ENCODE data around the gene ZNF532.

Gene ZNF532

DNA sequence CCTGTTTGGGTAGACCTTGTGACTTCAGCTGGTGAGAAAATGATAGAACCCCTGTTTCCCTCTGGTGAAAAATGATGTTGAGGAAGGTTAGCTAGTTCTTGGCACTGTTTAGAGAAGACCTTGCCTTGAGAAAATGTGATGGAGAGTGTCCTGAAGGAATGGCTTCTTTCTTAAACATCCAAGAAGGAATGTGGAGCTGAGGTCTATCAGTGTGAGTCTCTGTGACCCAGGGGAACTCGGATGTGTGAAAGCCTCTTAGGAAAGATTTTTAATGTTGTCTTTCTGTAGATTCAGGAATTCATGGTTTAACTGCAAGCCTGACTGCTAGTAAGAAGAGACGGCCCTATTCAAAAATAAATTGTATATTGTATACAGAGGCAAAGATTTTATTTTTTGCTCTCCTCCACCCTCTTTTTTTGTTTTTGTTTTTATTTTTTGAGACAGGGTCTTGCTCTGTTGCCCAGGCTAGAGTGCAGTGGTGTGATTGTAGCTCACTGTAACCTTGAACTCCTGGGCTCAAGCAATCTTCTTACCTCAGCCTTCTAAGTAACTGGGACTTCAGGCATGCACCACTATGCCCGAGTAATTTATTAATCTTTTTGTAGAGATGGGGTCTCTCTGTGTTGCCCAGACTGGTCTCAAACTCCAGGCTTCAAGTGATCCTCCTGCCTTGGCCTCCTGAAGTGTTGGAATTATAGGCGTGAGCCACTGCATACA, 87.5 kb downstream of the ZNF532 start:
- FAIRE-seq = no peak

DNA sequence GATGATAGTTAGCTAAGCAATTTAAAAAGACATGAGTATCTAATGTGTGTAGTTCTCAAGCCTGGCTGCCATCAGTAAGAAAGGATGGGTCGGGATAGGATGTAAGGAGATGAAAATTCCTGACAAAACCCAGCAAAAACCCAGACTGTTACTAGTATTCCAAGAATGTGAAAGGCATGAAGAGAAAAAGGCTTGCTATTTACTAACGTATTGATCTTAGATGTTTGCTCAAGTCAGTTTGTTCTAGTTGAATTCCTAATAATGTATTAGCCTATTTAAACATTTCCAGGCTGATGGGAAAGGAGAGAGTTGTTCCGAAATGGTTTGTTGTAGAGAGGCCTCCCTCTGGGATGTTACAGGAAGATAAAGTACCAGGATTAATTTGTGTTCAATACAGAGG, 88.2 kb downstream of the ZNF532 start:
- no peak for FAIRE-seq

DNA sequence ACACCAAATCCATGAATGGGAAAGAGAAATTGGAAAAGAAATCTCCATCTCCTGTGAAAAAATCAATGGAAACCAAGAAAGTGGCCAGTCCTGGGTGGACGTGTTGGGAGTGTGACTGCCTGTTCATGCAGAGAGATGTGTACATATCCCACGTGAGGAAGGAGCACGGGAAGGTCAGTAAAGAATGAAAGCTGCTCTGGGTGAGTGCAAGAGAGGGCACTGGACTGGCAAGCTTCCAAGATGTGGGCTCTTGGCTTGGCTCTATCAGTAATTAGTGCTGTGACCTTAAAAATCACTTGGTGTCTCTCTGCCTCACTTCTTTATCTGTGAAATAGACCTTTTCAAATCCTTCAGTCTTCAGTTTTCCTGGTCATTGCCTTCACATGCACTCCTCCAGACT, 89.0 kb downstream of the ZNF532 start:
- no peak for FAIRE-seq

DNA sequence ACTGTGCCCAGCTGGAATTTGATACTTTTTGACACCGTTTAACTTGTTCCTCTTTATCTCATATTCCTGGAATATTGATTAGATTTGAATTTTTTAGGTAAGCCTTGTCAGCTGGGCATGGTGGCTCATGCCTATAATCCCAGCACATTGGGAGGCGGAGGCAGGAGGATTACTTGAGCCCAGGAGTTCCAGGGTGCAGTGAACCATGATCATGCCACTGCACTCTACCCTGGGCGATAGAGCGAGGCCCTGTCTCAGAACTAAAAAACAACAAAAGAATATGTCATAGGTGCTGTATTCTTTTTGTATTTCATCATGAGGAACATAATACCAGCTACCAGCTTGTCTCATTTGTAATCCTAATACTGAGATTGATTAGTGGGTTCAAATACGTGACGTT, 90.3 kb downstream of the ZNF532 start:
- FAIRE-seq = no peak

DNA sequence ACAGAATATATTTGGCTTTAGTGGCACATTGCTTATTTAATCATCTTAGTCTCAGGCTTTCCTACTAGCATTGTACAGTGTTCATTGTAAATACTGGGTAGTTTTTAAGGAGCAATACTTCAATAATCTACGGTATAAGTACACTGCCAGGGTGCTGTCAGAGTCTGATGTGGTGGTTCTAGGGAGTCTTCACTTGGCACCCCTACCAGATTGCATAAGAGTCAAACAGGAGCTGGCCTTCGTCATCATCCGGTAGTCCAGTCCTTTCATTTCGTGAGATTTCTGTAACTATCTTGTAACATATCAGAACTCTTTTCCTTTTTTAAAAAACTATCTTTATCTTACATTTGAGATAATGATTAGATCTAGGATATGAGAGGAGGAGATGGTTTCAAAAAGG, 91.1 kb downstream of the ZNF532 start:
- no peak for FAIRE-seq

DNA sequence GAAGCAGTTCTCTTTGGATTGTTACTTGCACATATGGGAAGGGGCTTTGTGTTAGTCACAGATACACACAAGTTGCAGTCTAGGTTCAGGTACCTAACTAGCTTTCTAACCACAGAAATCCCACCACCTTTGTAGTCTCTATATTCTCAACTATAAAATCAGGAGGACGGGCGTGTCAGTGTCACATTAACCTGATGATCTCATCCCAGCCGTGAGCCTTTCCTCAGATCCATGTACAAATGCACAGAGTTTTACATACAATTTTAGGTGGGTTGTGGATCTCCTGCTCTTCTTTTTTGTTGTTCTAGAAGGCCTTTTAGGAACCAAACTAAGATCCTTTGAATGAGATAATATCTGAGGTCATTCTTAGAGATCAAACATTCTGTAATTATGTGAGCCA, 94.0 kb downstream of the ZNF532 start:
- no peak for FAIRE-seq

DNA sequence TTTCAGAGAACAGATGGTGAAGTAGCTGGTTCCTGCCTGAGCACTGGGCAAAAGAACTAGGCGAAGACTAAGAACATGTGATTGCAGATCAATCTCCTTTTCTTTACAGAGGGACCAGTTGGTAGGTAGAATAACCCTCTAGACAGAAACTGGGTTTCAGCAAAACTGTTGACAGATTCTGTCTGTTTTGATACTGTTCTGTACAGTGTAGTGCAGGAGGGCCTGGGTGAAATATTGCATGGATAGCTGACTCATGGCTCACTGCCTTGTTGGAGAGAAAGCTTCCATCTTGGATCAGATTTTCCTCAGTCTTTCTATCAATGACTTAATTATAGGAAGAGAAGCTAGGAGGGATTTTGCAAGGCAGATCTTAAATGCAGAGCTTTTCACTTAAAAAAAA, 95.8 kb downstream of the ZNF532 start:
- FAIRE-seq = no peak

DNA sequence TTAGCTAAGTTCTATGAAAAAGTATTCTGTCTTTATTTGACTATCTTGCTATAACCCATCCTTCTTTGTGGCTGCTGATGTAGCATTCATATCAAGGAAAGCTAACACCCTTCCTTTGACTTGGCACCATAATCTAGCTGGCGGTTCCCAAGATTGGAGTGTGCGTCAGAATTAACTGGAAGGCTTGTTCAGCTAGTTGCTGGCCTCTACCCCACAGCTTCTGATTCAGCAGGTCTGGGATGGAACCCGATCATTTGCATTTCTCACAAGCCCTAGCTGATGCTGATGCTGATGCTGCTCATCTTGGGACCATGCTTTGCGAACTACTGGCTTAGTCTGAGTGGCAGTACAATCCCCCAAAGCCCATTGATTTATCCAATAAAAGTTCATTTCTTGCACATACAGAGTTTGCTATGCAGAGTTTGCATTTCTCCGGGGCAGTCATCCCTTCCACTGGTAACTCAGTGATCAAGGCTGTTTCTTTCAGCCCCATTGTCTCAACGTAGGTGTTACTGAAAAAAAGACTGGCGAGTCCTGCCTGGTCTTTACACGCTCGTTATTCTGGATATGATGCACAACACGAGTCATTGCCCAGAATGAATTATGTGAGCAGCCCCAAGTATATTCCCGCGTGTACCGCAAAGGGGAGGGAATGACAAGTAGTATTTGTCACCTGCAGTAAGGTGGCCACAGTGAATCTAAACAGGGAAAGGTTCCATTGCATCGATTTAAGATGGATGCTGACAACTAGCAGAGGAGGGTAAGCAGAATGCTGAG, 96.5 kb downstream of the ZNF532 start:
- FAIRE-seq = no peak

DNA sequence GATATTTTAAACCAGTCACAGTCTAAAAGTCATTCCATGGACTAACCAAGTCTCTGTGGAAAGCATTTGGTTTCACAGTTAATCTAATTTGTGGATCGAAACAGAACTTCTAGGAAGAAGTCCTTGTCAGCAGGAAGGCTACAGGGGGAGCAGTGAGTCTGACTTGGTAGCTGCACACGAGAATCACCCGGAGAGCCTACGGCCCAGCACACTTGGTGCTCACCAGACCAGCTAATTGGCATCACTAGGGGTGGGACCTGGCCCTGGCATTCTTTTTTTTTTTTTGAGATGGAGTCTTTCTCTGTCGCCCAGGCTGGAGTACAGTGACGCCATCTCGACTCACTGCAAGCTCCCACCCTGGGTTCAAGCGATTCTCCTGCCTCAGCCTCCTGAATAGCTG, 97.7 kb downstream of the ZNF532 start:
- FAIRE-seq = no peak

DNA sequence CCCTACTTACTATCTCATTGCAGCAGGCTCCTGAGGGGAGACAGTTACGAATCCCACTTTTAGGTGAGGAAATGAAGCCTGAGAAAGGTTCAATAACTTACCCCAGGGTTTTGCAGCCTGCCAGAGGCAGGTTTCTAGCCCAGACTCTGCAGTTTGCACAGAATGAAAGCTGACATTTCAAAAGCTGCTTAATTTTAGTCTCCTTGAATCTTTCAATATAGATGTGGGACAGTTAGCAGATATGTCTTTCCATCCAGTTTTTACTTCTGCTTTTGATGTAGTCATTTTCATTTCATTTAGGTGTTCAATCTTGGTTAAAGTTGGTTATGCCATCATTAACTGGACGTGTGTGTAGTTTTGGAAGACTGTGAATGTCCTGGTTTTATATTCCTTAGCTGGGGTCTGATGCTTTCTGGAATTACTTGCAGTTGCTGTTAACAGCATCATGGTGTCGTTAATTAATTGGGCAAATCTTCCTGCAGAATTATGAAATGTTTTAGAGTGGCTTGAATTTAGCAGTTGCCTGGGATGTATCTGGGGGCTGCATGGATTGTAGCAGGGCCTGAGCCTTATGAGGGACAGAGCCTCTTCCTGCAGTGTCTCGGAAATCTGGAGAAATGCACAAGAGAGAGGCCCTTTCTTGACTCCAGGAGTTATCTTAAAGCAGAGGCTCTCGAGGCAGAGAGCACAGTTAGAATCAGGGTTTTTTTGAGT, 100.8 kb downstream of the ZNF532 start:
- FAIRE-seq = no peak

DNA sequence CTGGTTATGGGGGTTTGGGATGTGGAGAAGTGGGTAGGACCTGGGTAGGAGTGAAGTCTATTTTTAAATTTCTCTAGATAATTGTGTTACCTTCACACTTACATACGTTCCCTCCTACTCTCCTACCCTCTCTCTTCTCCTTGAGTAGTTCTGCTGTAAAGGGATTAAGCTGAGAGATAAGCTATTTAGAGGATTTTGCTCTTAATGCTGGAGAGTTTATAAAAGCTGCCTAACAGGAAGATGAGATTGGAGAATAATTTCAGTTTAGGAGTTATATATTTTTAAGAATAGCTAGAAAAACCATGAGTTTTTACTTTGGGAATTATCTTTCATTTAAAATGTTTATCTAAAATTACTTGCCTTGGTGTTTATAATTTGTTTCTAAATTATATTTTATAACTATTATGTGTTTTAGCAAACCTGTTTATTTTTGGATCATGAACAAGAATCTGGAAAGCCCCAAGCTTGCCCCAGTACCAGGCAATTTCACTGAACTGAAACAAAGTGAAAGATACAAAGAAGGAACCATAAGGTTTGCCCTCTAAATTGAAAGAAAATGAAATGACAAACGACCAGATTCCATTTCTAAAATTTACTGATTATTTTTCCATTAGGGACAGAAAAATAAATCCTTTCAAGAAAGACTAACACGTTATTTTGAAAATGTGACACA, 101.5 kb downstream of the ZNF532 start:
- peak; percentile 64 for FAIRE-seq

DNA sequence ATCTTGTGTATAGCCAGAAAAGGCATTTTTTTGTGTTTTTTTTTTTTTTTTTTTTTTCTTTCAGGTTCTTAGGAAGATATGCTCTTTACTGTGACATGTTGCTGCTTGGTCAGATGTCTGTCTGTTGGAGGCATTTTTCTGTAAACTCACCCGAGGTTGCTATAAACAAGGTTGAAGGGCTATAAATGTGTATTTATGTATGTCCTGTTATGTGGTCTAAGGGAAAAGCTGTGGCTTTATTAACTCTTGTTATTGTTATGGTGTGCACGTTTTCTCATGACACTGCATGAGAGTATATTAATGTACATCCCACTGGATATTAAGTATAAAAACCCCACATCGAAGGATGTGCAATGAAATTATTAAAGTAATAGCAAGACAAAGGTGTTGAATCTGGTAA, 102.0 kb downstream of the ZNF532 start:
- no peak for FAIRE-seq

DNA sequence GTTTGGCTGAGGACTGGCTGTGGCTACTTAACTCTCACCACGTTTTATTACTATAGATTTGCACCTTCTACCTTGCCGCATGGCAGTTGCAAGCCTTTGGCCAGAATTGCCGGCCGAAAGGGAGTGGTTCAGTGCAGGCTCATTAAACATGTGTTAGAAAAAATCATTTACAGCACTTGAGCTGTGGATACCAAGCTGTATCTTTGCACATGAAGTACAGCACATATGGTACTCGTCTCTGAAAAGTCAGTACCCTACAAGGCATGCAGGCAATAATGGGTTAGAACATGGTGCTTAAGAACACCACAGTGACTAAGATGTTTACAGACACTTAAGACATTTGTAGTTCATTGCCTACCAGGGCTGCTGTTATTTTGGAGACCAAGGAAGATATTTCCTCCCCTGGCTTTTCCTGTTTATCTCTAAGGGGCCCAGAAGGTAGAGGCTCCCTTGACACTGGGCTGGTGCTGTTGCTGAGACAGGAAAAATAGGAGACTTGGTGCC, 103.1 kb downstream of the ZNF532 start:
- no peak for FAIRE-seq

DNA sequence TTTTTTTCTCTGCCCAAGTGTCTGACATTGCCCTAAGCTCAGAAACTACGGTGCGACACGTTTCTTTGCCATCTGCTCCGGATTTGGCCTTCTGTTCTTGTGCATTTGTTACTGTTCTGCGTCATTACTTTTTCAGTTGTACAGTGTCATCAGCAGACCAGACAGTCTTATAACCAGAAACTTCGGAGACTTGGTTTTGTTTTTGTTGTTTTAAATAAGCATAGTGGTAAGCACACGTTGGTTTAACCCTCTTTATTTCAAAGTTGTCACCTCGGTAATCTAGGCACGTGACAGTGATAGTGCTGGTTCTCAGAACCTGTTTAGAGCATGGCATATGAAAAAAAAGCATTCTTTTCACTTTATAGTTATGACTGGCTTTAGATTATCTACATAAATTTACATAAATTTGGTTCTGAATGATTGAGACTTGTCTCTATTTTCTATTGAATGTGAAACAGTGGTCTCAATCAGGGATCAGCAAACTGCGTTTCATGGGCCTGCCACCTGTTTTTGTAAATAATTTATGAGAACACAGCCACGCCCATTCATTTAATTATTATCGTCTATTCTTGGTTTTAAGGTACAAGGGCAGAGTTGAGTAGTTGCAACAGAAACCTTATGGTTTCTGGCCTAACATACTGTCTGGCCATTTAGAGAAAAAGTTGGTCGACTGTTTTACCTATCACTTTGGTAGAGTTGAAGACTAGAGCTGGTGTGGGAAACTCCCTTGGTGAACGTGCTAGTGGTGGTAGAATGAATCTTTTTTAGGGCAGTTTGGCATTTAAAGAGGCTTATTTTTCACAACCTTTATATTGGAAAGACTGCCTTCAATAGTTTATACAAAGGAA, 106.5 kb downstream of the ZNF532 start:
- no peak for FAIRE-seq

DNA sequence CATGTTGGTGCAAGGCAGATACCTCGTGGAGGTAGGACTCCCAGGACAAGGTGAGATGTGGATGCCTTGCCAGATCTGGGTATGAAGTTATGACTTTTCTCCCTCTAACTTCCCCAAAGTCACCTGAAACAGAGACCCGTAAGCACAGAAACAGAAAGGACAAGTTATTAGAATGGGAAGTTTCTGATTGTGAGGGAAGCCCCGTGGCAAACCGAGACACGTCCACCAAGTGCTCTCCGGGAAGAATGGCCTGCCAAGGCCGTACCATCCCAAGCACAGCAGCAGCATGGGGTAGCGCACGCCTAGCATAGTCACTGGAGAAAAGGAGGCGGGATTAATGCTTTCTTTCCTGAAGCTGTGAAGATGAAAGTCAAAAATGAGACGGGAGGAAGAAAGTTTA, 110.6 kb downstream of the ZNF532 start:
- no peak for FAIRE-seq

DNA sequence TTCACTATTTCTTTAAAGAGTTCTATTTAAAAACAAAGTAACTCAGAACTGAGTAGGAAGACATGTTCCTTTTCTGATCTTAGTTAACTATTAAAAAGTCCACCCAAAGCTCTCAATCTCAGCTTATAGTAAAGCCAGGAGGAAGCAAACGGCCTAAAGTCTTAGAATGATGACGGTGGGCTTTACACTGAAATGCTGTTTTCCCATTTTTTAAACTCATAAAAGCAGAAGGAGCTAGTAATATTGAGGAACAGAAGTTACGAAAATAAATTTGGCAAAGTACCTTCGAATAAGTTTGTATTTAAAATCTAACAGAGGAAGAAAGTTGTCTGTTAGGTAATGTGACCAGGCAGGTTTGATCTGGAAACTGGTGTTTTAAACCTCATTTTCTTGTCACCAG, 111.1 kb downstream of the ZNF532 start:
- no peak for FAIRE-seq

DNA sequence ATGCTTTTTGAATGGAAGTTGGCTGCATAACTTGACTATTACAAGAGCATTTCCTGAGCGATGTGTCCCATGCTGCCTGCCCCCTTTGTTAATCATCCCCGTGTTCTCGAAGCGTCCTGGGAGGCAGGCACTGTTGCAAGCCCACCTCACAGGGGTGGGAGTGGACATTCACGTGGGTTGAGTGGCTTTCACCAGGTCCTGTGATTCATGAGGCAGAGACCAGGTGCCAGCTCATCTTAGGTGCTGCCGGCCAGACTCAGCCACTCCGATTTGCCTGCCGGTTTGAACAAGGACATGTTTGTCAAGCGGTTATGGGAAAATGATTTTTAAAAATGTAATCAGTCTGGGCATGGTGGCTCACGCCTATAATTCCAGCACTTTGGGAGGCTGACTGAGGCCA, 112.5 kb downstream of the ZNF532 start:
- no peak for FAIRE-seq

DNA sequence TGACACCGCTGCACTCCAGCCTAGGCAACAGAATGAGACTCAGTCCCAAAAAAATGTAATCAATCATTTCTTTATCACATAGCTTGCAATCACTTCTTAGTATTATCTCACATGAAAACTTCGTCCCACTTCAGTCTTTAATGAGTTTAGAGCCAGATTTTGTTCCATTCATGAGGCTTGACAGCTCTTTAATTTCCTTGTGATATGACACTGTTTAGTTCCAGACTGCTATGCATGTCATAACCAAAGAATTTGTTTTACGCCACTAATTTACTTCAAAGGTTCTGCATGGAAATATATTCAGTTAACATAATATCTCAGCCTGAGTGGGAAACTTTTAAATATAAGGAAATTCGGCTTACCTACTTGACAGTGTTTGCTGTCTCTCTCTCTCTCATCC, 113.1 kb downstream of the ZNF532 start:
- FAIRE-seq = no peak

DNA sequence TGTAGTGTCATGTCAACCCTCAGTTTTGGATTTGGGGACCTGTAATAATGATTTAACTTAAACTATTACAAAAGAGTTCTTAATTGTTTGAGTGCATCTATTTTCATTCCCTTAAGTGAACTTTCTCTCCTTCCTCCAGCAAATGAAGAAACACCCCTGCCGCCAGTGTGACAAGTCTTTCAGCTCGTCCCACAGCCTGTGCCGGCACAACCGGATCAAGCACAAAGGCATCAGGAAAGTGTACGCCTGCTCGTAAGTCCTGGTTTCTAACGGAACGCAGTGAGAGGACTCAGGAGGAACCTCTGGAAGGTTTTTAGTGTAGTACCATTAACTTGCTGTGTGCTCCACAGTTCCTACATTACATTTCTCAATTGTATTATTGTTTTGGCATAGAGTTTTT, 114.2 kb downstream of the ZNF532 start:
- no peak for FAIRE-seq

DNA sequence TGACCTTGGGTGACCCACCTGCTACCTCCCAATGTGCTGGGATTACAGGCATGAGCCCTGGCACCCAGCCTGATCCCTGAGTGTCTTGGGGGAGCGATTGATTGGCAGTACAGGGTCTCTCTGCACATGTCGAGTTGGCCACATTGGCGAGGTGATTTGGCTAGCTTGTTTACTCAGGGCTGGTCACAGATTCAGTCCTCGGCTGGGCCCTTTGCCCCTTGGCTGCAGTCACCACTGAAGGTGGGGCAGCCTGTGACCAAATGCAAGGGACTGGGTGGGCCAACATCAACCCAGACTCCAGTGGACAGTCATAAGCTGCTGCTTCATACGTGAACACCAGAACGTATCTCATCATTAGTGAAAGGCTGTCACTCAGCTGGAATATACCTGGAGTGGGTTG, 114.9 kb downstream of the ZNF532 start:
- FAIRE-seq = no peak

DNA sequence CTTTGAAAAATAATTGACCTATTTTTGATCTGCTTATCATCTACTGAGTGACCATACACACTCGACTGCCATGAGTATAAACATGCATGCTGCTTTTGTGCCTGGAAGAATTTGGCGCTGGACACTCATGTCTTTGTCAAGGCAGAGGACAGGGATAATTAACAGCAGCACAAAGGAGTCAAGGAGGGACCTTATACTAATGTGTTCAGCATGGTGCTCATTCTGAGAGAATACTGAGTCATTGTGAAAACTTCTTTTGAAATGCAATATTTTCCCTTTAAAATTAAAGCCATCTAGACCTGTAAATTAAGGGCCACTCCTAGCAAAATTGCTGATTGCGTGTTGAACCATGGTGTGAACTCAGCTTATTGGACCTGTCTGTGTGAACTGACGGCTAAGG, 116.3 kb downstream of the ZNF532 start:
- FAIRE-seq = no peak

Measured in colon (tissue), 2 donors.